ENCODE data around the gene CDX2. TPM values are rescaled to one million over a fixed set of nuclear protein-coding genes. Genes with fewer than 3 reads are reported as not detected.

Gene CDX2
- total RNA-seq, 2 donors from 2014 or later: 0.09 to 0.34 TPM

DNA sequence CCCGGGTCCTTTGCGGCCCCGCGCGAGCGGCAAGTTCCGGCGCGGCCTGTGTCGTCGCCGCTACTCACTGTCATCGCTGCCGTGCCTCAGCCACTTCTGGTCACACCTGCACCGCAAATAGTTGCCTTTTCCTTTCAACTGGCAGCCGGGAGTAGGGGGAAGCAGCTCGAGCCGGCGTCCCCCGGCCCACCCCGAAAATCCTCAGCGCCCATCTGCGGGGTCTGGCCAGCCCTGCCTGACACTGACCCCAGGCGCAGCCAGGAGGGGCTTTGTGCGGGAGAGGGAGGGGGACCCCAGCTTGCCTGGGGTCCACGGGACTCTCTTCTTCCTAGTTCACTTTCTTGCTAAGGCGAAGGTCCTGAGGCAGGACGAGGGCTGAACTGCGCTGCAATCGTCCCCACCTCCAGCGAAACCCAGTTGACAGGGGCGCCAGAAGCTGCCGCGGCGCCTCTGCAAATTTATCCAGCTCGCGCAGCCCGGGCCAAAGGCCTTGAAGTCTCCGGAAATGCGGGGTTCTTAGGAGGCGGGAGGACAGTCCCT, 47.6 kb downstream of the CDX2 start:
- no peaks in the 10 kb centered on the region for H3K9me3 ChIP-seq
- H3K36me3 ChIP-seq: no peaks in the 10 kb centered on the region
- no peak overlapping the region for H3K27ac ChIP-seq
- peaks cover 84% of the 10 kb centered on the region for H3K27me3 ChIP-seq (replicated peaks; ENCODE audit: insufficient read depth)
- H3K4me3 ChIP-seq: peak overlapping the region; percentile 8 to 22
- WGBS: 4% methylated on average over 39 of the region's 41 CpGs
- TF ChIP-seq POLR2A (IDR thresholded peaks at IDR 0.05) (no peak), POLR2AphosphoS5 (IDR thresholded peaks at IDR 0.05) (no peak)
- TF ChIP-seq, protein P1, sequence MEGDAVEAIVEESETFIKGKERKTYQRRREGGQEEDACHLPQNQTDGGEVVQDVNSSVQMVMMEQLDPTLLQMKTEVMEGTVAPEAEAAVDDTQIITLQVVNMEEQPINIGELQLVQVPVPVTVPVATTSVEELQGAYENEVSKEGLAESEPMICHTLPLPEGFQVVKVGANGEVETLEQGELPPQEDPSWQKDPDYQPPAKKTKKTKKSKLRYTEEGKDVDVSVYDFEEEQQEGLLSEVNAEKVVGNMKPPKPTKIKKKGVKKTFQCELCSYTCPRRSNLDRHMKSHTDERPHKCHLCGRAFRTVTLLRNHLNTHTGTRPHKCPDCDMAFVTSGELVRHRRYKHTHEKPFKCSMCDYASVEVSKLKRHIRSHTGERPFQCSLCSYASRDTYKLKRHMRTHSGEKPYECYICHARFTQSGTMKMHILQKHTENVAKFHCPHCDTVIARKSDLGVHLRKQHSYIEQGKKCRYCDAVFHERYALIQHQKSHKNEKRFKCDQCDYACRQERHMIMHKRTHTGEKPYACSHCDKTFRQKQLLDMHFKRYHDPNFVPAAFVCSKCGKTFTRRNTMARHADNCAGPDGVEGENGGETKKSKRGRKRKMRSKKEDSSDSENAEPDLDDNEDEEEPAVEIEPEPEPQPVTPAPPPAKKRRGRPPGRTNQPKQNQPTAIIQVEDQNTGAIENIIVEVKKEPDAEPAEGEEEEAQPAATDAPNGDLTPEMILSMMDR (IDR thresholded peaks at IDR 0.05): no peak
- peaks cover 2% of the 10 kb centered on the region for H3K4me1 ChIP-seq (replicated peaks)
- no peak for DNase-seq (ENCODE audit: low spot score)
- intact Hi-C loops (cut with DNase I): no loop called here

DNA sequence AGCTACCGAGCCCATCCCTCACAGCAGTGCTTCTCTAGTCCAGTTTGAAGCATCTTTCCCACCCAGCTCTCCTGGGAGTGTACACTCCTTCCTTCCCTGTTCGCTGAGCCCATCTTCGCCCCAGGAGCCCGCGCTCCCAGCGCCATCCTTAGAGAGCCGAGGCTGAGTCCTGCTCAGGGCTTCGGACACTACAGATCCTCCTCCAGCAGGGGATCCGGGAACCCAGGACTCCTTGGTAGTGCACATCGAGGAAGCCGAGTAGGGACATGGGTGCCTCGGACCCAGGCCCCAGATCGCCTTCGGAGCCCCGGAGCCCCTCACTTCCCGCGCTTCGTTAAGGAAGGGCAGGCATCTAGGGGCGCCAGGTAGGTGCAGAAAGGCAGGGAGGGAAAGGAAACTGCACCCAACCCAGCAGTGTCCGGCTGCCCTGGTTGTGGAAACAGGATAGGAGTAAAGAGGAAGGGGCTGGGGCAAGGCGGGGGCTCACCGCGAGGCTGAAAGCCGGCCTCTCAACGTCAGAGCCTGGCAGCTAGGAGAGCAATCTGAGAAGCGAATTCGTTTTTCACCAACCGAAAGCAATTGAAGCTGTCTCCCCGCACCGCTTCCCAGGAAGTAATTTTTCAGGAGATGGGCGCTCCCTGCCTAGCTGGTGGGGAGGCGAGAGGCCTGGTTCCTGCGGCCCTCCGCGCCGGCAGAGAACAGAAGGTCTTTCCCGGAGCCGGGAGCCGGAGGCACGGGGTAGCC, 48.3 kb downstream of the CDX2 start:
- H3K27me3 ChIP-seq (replicated peaks; ENCODE audit: insufficient read depth): peaks cover 83% of the 10 kb centered on the region
- peak overlapping the region; percentile 8 to 22 for H3K4me3 ChIP-seq
- TF ChIP-seq, protein P1 (IDR thresholded peaks at IDR 0.05): no peak
- TF ChIP-seq POLR2AphosphoS5 (IDR thresholded peaks at IDR 0.05): no peak
- no peak for TF ChIP-seq POLR2A (IDR thresholded peaks at IDR 0.05)
- H3K36me3 ChIP-seq: no peaks in the 10 kb centered on the region
- H3K4me1 ChIP-seq (replicated peaks): peaks cover 2% of the 10 kb centered on the region
- no peak for DNase-seq (ENCODE audit: low spot score)
- intact Hi-C loops (cut with DNase I): no loop called here
- H3K27ac ChIP-seq: no peak overlapping the region
- 2% methylated on average over 40 of the region's 40 CpGs for WGBS
- H3K9me3 ChIP-seq: no peaks in the 10 kb centered on the region

GRCh38 chr13:27919934-27920676, 49.0 kb downstream of the CDX2 start, which contains the start of gene PDX1:
PDX1 (plus strand) TSS chr13:27920000; CDS start chr13:27920139, 139 bp downstream.
- H3K9me3 ChIP-seq: no peaks in the 10 kb centered on the region
- H3K27ac ChIP-seq: no peak within 1 kb of the TSS
- no peaks in the 10 kb centered on the region for H3K36me3 ChIP-seq
- H3K4me3 ChIP-seq: peak within 1 kb of the TSS; percentile 8 to 22
- DNase-seq (ENCODE audit: low spot score): no peak
- H3K27me3 ChIP-seq (replicated peaks; ENCODE audit: insufficient read depth): peaks cover 75% of the 10 kb centered on the region
- peaks cover 2% of the 10 kb centered on the region for H3K4me1 ChIP-seq (replicated peaks)
- TF ChIP-seq POLR2A (IDR thresholded peaks at IDR 0.05): no peak
- TF ChIP-seq, protein P1 (IDR thresholded peaks at IDR 0.05): no peak
- intact Hi-C loops (cut with DNase I): no loop called here
- WGBS: 4% methylated on average over 45 of the region's 76 CpGs

DNA sequence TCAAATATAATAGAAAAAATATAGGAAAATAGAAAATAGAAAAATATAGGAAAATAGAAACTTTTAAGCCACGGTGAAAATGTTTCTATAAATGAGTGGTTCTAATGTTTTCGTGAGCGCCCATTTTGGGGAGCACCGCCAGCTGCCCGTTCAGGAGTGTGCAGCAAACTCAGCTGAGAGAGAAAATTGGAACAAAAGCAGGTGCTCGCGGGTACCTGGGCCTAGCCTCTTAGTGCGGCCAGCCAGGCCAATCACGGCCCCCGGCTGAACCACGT, 49.5 kb downstream of the CDX2 start:
- intact Hi-C loops (cut with DNase I): no loop called here
- 6% methylated on average over 11 of the region's 11 CpGs for WGBS
- TF ChIP-seq, protein P1 (IDR thresholded peaks at IDR 0.05): no peak
- H3K4me1 ChIP-seq (replicated peaks): peaks cover 2% of the 10 kb centered on the region
- DNase-seq (ENCODE audit: low spot score): no peak
- H3K36me3 ChIP-seq: no peaks in the 10 kb centered on the region
- no peak overlapping the region for H3K4me3 ChIP-seq
- no peaks in the 10 kb centered on the region for H3K9me3 ChIP-seq
- peaks cover 72% of the 10 kb centered on the region for H3K27me3 ChIP-seq (replicated peaks; ENCODE audit: insufficient read depth)
- no peak overlapping the region for H3K27ac ChIP-seq
